Mesangial cell (primary cell): ENCODE results near the gene ROMO1. TPM values are rescaled to one million over a fixed set of nuclear protein-coding genes. Genes with fewer than 3 reads are reported as not detected.

ENCODE experiments used
- total RNA-seq: library from RNA; depleted of rRNA; stranded (reverse); fragments of >200 nt; gene quantifications from 2 replicates; pipeline ENCODE4 v1.2.3, GENCODE V29; 2015

Gene ROMO1
- 239 and 471 TPM in 2 replicates for total RNA-seq

GRCh38 chr20:35699127-35699956 lies at the start of gene ROMO1, which contains the start of gene NFS1:
Gene ROMO1, plus strand, starts transcription at chr20:35699405. Its CDS starts 228 bp downstream, at chr20:35699633.
Gene NFS1, minus strand, starts transcription at chr20:35699352. Its CDS starts 64 bp downstream, at chr20:35699288.

GRCh38 chr20:35664466-35665206 lies 34.6 kb upstream of the ROMO1 start, which contains the start of the genes CPNE1 and RBM12:
Gene CPNE1, minus strand, starts transcription at chr20:35664900. Its CDS starts 31,977 bp downstream, at chr20:35632923.
Gene RBM12, minus strand, starts transcription at chr20:35664900. Its CDS starts 9,578 bp downstream, at chr20:35655322.

GRCh38 chr20:35741892-35742740 lies 42.9 kb downstream of the ROMO1 start, which contains the start of gene RBM39:
Gene RBM39, minus strand, starts transcription at chr20:35742260. Its CDS starts 1,386 bp downstream, at chr20:35740874.

Other genes with a start within 250 kb of the ROMO1 start
- gene CEP250, start 243.8 kb upstream of the ROMO1 start, total RNA-seq: 26.7 and 31.4 TPM in 2 replicates
- gene C20orf173, start 169.8 kb upstream of the ROMO1 start, total RNA-seq: not detected in 2 replicates
- gene ERGIC3, start 157.3 kb upstream of the ROMO1 start, total RNA-seq: 196 and 283 TPM in 2 replicates
- gene SPAG4, start 83.6 kb upstream of the ROMO1 start, total RNA-seq: 5.1 and 13.8 TPM in 2 replicates
- 155 and 248 TPM in 2 replicates for gene CPNE1, start 34.5 kb upstream of the ROMO1 start, total RNA-seq
- gene RBM12, start 34.5 kb upstream of the ROMO1 start, total RNA-seq: 21.9 and 28.2 TPM in 2 replicates
- gene NFS1, start 53 bp upstream of the ROMO1 start, total RNA-seq: 43.0 and 82.5 TPM in 2 replicates
- gene RBM39, start 42.9 kb downstream of the ROMO1 start, total RNA-seq: 75.4 and 82.0 TPM in 2 replicates
- gene PHF20, start 72.6 kb downstream of the ROMO1 start, total RNA-seq: 30.2 and 30.3 TPM in 2 replicates